Activated CD4-positive, alpha-beta T cell treated with anti-CD3 and anti-CD28 coated beads, Interleukin-2, amount 10 ng/mL, durations not matched to agents 24 days and 14 days (primary cell): ENCODE data around the gene TAF11L10. TPM values are rescaled to one million over a fixed set of nuclear protein-coding genes. Genes with fewer than 3 reads are reported as not detected.

Experiments
- total RNA-seq: library from RNA; stranded (reverse); gene quantifications from 2 replicates; pipeline ENCODE4 v1.2.3, GENCODE V29; 2022

Gene TAF11L10
- total RNA-seq, 1 donor from 2014 or later: not detected

Other genes with a start within 250 kb of the TAF11L10 start
- gene TAF11L2, start 99.6 kb downstream of the TAF11L10 start, total RNA-seq: not detected in 2 replicates
- gene TAF11L3, start 79.5 kb downstream of the TAF11L10 start, total RNA-seq: not detected in 2 replicates
- gene TAF11L4, start 76.0 kb downstream of the TAF11L10 start, total RNA-seq: not detected in 2 replicates
- gene TAF11L5, start 72.6 kb downstream of the TAF11L10 start, total RNA-seq: not detected in 2 replicates
- gene TAF11L6, start 69.2 kb downstream of the TAF11L10 start, total RNA-seq: not detected in 2 replicates
- not detected in 2 replicates for gene TAF11L7, start 12.1 kb downstream of the TAF11L10 start, total RNA-seq
- gene TAF11L8, start 6.9 kb downstream of the TAF11L10 start, total RNA-seq: not detected in 2 replicates
- gene TAF11L9, start 3.4 kb downstream of the TAF11L10 start, total RNA-seq: not detected in 2 replicates
- gene TAF11L11, start 6.4 kb upstream of the TAF11L10 start, total RNA-seq: not detected in 2 replicates
- gene TAF11L12, start 12.6 kb upstream of the TAF11L10 start, total RNA-seq: not detected in 2 replicates
- not detected in 2 replicates for gene TAF11L13, start 34.3 kb upstream of the TAF11L10 start, total RNA-seq
- not detected in 2 replicates for gene TAF11L14, start 36.6 kb upstream of the TAF11L10 start, total RNA-seq